Body of pancreas (tissue), 4 donors: ENCODE data around the gene DRD1.

Experiments used
- CTCF ChIP-seq, 7 experiments: fragments of 450-650 bp in 4 of 7; fragments of 200-600 bp in 3 of 7; sonication (generic) in 3 of 7; IDR thresholded peaks; one replicate each; pipeline ENCODE4 v1.5.1; 2016 to 2019; ENCODE audit warnings: antibody characterized with exemption in 7 of 7
- POLR2A ChIP-seq, 3 donors: fragments of 450-650 bp; IDR thresholded peaks; one replicate each; pipeline ENCODE4 v1.6.1; 2016; ENCODE audit warnings: antibody characterized with exemption in 3 of 3, mild to moderate bottlenecking in 2 of 3

- no peak for TF ChIP-seq CTCF (IDR thresholded peaks at IDR 0.05)
- no peak for TF ChIP-seq POLR2A (IDR thresholded peaks at IDR 0.05)
Measured at GRCh38 chr5:175465282-175465681, 21.3 kb upstream of the DRD1 start.
